Epithelial cell of proximal tubule (primary cell): Measurements from ENCODE around the gene PSG1. TPM values are rescaled to one million over a fixed set of nuclear protein-coding genes. Genes with fewer than 3 reads are reported as not detected.
"Not testable (repeated sequence)": the region's sequence is repeated elsewhere in the genome, so short reads cannot be mapped to it uniquely, and the experiment has no call there.

Experiments
- DNase-seq: peaks from one replicate; pipeline ENCODE4 v3.0.0-alpha.2; 2011; ENCODE audit warnings: low read depth
- H3K4me3 ChIP-seq: 2 replicates; pipeline ENCODE4 v1.5.1; 2011; ENCODE audit warnings: low read depth, mild to moderate bottlenecking, low read length
- total RNA-seq: library from RNA; depleted of rRNA; stranded (reverse); fragments of >200 nt; gene quantifications from 2 replicates; pipeline ENCODE4 v1.2.3, GENCODE V29; 2015
- TF ChIP-seq, protein P1 (sequence below): conservative IDR thresholded peaks from 2 replicates; pipeline ENCODE4 v1.5.1; 2012; ENCODE audit warnings: low read depth, mild to moderate bottlenecking, low read length

The PSG1 gene
- total RNA-seq, 1 donor from 2014 or later: 0.06 TPM

GRCh38 chr19:42912941-42913340 is 33.4 kb upstream of the PSG1 start:
- H3K4me3 ChIP-seq: not testable (repeated sequence)

GRCh38 chr19:42911731-42912130 is 32.2 kb upstream of the PSG1 start:
- not testable (repeated sequence) for H3K4me3 ChIP-seq, DNase-seq

More at GRCh38 chr19:42912941-42913340, 33.4 kb upstream of the PSG1 start:
- DNase-seq: not testable (repeated sequence)

GRCh38 chr19:42906162-42906561 is 26.6 kb upstream of the PSG1 start:
- H3K4me3 ChIP-seq, DNase-seq: not testable (repeated sequence)

DNA sequence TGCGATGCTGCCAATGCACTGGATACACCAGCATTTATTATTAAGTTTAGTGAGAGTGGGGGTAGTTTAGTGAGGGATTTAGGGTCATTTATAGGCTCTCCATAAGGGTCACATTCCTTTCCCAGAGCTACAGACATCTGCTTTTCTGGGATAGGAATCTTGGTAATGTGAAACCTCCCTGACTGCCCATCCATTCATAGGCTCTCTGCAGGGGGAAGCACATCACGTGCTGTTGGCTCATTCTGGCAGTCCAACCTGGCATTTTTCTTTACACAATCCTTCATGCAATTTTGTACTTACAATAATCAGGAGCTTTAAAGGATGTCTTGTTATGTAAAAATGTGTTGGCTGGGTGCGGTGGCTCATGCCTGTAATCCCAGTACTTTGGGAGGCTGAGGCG is 21.0 kb upstream of the PSG1 start:
- H3K4me3 ChIP-seq, DNase-seq: not testable (repeated sequence)

DNA sequence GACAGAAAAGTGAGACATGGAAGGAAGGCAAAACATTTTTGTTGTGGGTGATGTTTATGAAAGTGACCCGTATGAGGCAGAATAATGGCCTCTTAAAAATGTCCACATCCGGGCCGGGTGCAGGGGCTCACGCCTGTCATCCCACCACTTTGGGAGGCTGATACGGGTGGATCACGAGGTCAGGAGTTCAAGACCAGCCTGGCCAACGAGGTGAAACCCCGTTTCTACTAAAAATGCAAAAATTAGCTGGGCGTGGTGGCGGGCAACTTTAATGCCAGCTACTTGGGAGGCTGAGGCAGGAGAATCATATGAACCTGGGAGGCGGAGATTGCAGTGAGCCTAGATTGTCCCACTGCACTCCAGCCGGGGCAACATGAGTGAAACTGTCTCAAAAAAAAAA is 20.2 kb upstream of the PSG1 start:
- DNase-seq, H3K4me3 ChIP-seq: not testable (repeated sequence)

GRCh38 chr19:42899110-42899509 is 19.6 kb upstream of the PSG1 start:
- DNase-seq, H3K4me3 ChIP-seq: not testable (repeated sequence)

GRCh38 chr19:42898656-42899055 is 19.1 kb upstream of the PSG1 start:
- DNase-seq, H3K4me3 ChIP-seq: not testable (repeated sequence)

DNA sequence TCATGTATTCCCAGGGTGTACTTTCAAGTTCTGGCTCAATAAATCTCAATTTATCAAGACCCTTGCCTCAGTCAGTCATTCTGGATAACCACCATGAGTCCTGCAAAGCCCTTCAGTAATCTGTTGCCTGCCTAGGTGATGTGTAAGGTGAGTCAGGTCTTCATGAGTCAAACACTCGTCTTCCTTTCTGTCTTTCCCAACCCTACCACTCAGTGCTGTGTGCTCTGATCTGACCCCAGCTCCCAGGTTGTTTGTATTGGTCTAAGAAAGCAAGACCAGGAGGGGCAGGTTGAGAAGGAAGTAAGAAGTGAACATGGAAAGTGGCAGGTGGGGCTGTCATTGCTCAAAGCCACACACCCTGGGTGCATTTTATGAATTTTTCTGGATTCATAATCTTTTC is 18.2 kb upstream of the PSG1 start:
- H3K4me3 ChIP-seq, DNase-seq: not testable (repeated sequence)

DNA sequence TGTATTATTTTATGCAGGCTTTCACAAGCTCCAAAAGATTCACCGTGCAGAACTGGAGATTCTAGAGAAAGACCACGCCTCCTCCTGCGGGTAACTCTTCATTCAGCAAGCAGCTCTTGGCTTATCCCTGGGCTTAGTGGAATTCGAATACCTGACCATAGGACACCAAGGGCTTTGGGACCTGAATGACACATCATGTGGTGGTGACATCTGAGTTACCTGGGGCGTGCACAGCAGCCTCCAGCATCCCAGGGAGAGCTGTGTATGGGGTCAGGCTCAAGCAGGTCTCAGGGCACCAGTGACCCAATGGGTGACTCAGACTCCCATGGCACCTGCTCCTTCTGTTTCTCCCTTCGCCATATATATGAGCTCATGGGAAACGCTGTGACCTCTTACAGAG is 10.9 kb upstream of the PSG1 start:
- H3K4me3 ChIP-seq, DNase-seq: not testable (repeated sequence)

DNA sequence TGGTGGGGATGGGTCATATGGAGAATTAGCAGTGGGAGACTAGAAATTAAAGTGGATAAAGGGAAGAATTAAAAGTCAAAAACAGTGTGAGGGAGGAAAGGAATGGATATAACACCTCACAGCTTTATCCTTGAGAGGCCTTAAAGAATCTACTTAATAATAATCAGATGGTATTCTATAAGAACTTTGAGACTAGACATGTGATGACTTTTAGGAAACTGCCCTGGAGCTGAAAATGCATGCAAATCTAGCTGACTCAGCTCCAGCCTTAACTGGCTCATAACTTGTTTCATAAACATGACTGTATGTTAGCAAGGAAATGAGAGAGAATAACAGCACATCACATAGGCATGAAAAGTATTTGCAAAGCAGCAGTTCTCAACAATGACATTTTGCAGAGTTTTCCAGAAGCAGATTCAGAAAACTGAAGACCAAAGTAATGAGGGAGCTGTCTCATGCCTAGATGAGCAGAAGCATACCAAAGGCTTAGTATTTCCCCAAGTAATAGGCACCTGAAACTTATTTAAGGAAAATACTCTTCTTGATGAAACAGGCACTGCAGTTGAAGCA is 8.4 kb upstream of the PSG1 start:
- not testable (repeated sequence) for DNase-seq, H3K4me3 ChIP-seq

DNA sequence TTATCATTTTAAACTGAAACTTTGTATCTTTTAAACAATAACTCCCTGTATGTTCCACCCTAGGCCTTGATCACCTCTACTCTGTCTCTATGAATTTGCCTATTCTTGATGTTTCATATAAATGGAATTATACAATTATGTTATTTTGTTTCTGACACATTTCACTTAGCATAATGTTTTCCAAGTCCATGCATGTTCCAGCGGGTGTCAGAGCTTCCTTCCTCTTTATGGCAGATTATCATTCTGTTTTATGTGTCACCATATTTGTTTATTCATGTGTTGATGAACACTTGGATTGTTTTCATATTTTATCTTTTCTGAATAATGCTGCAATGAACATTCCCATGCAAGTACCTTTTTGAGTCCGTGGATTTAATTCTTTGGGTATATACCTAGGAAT is 3.2 kb upstream of the PSG1 start:
- H3K4me3 ChIP-seq, DNase-seq: not testable (repeated sequence)

DNA sequence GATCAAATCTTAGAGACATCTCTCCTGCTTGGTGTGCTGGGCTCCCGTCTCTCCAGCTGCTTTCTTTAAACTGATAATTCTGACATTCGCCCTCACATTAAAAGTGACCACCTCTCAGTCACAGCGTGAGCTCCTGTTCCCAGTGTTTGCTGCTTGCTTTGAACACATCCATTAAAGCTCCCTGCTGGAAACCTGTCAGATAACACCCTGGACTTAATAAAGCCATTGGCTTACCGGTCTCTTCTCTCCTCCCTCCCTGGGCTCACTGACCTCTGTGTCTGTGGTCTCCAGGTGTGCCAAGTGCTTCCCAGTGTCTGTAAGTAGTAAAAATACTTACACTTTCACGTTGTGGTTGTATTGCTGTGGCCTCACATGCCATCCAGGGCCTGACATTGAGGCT is 2.5 kb upstream of the PSG1 start:
- DNase-seq, H3K4me3 ChIP-seq: not testable (repeated sequence)

DNA sequence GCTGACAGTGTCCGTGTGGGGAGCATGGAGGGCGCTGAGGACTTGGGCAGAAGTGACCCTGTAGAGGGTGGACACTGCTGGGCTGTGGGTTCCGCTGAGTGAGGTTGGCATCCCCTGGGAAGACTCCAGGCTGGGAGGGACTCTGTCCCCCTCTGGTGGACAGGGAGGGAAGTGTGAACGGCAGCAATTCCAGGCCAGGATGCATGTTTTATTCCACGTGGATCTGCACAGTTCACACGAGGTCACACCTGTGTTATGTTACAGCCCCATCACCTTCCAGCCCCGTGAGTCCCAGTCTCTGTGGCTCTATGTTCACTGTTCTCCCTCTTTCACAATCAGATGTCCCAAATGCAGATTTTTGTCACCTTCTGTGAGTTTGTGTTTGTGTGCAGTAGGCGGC is 1.8 kb upstream of the PSG1 start:
- H3K4me3 ChIP-seq, DNase-seq: not testable (repeated sequence)
- TF ChIP-seq, protein P1, sequence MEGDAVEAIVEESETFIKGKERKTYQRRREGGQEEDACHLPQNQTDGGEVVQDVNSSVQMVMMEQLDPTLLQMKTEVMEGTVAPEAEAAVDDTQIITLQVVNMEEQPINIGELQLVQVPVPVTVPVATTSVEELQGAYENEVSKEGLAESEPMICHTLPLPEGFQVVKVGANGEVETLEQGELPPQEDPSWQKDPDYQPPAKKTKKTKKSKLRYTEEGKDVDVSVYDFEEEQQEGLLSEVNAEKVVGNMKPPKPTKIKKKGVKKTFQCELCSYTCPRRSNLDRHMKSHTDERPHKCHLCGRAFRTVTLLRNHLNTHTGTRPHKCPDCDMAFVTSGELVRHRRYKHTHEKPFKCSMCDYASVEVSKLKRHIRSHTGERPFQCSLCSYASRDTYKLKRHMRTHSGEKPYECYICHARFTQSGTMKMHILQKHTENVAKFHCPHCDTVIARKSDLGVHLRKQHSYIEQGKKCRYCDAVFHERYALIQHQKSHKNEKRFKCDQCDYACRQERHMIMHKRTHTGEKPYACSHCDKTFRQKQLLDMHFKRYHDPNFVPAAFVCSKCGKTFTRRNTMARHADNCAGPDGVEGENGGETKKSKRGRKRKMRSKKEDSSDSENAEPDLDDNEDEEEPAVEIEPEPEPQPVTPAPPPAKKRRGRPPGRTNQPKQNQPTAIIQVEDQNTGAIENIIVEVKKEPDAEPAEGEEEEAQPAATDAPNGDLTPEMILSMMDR: peak; percentile 55

DNA sequence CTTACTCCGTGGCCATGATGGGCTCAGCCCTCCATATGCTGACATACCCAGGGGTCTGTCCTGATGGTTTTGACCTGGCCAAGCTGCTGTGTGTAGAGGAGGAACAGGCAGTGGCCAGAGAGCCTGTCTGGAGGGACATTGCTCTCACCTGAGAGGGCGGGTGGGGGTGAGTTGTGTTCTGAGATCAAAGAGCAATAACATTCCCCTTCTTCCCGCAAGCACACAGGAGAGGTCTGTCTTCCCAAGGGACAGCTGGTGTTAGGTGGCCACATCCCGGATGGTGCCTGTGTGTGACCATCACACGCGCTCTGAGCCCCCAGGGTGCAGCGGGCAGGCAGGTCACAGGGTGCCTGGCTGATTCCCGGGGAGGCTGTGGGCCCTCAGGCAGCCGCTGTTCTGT is 1.1 kb upstream of the PSG1 start:
- not testable (repeated sequence) for H3K4me3 ChIP-seq, DNase-seq

- DNase-seq: peak; percentile 64
- not testable (repeated sequence) for H3K4me3 ChIP-seq
Measured at GRCh38 chr19:42876596-42876995, 2.9 kb downstream of the PSG1 start.

DNA sequence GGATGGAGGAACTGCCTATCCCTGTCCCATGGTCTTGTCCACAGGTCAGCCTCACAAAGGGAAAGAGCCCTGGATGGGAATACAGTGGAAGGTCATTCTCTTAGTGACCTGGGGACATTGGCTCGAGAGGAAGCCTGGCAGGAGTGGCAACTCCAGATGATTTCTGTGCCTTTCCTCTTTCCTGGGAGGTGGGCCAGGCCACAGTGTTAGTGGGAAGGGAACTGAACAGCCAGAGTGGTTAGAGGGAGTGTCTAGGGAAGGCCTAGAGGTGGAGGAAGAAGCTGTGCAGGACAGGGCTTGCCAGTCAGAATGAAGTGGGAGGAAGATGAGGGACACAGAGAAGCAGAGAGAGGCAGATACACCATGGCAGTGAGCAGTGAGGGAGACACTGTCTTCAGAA is 3.6 kb downstream of the PSG1 start:
- not testable (repeated sequence) for H3K4me3 ChIP-seq, DNase-seq

DNA sequence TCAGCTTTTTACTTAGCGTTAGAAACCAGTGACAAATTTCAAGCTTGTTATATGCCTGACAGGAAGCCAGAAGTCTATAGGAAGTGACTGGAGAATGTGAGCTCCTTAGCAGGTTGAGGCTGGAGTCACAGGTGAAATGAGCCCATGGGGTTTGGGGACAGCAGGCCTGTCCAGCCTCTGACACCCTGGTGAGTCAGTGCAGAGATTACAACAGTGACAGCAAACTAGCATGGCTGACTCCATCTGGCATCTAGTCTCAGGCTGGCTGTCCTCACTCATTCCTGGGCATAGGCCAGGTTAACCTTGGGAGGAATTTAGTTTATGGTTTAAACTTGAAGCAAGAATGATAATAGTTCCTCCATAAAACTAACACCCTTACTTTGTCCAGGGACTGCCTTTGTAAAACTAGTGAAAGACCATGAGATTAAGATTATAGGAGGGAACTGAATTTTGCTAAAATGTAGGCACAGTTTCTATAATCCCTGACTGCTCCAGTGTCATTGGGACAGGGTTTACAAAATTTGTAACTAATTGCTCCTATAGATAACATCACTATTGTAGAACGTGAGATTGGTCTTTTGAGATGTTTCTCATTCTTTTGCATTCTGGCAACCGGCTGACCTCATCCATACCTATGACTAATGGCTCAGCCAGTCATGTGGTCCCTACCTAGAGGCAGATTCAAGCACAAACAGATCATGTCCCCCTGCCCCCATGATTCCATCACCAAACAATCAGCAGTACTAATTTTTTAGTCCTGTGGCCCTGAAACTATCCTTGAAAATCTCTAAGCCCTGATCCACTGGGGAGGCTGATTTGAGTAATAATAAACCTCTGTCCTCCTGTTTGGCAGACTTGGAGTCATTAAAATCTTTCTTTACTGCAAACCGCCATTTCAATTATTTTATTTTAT is 4.4 kb downstream of the PSG1 start:
- peak; percentile 40 for DNase-seq

DNA sequence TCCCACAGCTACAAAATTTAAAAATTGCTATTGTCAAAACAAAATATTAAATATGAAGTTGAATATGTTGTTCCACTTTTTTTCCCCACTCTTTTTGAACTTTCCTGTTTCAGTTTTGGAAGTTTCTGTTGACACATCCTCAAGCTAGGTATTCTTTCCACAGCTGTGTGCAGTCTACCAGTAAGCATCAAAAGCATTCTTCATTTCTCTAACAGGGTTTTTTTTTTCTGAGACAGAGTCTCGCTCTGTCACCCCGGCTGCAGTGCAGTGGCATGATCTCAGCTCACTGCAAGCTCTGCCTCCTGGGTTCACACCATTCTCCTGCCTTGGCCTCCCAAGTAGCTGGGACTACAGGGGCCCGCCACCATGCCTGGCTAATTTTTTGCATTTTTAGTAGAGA is 5.4 kb downstream of the PSG1 start:
- not testable (repeated sequence) for H3K4me3 ChIP-seq, DNase-seq

More for the DNA sequence above, 4.4 kb downstream of the PSG1 start:
- H3K4me3 ChIP-seq: not testable (repeated sequence)
